Stimulated activated CD8-positive, alpha-beta memory T cell treated with anti-CD3 and anti-CD28 coated beads, Interleukin-7, amount 100 ng/mL, for 48 hours (primary cell): ENCODE measurements around the gene S1PR3.

Experiments used
- DNase-seq, 2 donors: peaks; one replicate each; pipeline ENCODE4 v3.0.0-alpha.2; 2020; ENCODE audit warnings: low read depth in 1 of 2; ENCODE audit errors: extremely low read depth in 1 of 2

Gene S1PR3

GRCh38 chr9:88990041-88990728, 1.1 kb upstream of the S1PR3 start:
- no peak for DNase-seq

GRCh38 chr9:88990729-88991065, 571 bp upstream of the S1PR3 start:
- no peak for DNase-seq

GRCh38 chr9:88992556-88992955, 1.3 kb downstream of the S1PR3 start:
- DNase-seq: no peak

- DNase-seq: no peak
Measured at GRCh38 chr9:88993327-88993726, 2.1 kb downstream of the S1PR3 start.

GRCh38 chr9:88993871-88994460, 2.7 kb downstream of the S1PR3 start:
- no peak for DNase-seq

GRCh38 chr9:88994469-88995199, 3.4 kb downstream of the S1PR3 start:
- DNase-seq: no peak

- no peak for DNase-seq
Measured at GRCh38 chr9:88995200-88995577, 3.9 kb downstream of the S1PR3 start.

GRCh38 chr9:88995627-88996026, 4.4 kb downstream of the S1PR3 start:
- no peak for DNase-seq

- DNase-seq: no peak
Measured at GRCh38 chr9:88996046-88996920, 5.0 kb downstream of the S1PR3 start.

GRCh38 chr9:88996921-88997235, 5.6 kb downstream of the S1PR3 start:
- no peak for DNase-seq

- no peak for DNase-seq
Measured at GRCh38 chr9:88997646-88998045, 6.4 kb downstream of the S1PR3 start.

- no peak for DNase-seq
Measured at GRCh38 chr9:88998503-88998902, 7.2 kb downstream of the S1PR3 start.

GRCh38 chr9:88998911-88999310, 7.6 kb downstream of the S1PR3 start:
- no peak for DNase-seq

GRCh38 chr9:89000371-89000781, 9.1 kb downstream of the S1PR3 start:
- DNase-seq: no peak

GRCh38 chr9:89000973-89001916, 10.0 kb downstream of the S1PR3 start:
- DNase-seq: peak; percentile 40 to 67

- no peak for DNase-seq
Measured at GRCh38 chr9:89001917-89002540, 10.8 kb downstream of the S1PR3 start.

GRCh38 chr9:89002987-89003386, 11.7 kb downstream of the S1PR3 start:
- DNase-seq: no peak

GRCh38 chr9:89005323-89005722, 14.1 kb downstream of the S1PR3 start:
- no peak for DNase-seq

GRCh38 chr9:89006267-89006666, 15.0 kb downstream of the S1PR3 start:
- no peak for DNase-seq
